COLO829 (cell line): ENCODE results near the gene MAPT.

ENCODE experiments used
- DNase-seq: peaks from one replicate; pipeline ENCODE4 v3.0.0; 2012; ENCODE audit warnings: low spot score

The MAPT gene

DNA sequence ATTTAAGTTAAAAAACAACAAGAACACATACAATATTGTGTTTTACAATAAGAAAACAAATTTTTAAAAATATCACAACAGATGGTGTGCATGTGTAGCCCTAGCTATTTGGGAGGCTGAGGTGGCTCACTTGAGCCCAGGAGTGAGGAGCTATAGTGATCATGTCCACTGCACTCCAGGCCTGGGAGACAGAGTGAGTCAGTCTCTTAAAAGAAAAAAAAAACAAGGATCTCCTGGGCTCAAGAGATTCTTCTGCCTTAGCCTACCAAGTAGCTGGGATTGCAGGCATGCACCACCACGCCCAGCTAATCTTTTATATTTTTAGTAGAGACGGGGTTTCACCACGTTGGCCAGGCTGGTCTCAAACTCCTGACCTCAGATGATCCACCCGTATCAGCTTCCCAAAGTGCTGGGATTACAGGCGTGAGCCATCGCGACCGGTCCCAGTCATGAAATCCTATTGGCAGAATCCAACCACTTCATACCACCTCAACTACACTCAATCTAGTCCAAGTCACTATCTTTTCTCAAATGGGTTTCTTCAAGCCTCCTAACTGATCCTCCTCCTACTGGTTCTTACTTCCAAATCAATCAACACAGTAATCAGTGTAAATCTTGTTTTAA lies 159.7 kb downstream of the MAPT start:
- DNase-seq: no peak

GRCh38 chr17:46056800-46057304 lies 162.5 kb downstream of the MAPT start:
- no peak for DNase-seq

GRCh38 chr17:46057366-46057765 lies 163.0 kb downstream of the MAPT start:
- no peak for DNase-seq

- DNase-seq: no peak
Measured at GRCh38 chr17:46059486-46059885, 165.1 kb downstream of the MAPT start.

GRCh38 chr17:46060461-46060860 lies 166.1 kb downstream of the MAPT start:
- DNase-seq: no peak

DNA sequence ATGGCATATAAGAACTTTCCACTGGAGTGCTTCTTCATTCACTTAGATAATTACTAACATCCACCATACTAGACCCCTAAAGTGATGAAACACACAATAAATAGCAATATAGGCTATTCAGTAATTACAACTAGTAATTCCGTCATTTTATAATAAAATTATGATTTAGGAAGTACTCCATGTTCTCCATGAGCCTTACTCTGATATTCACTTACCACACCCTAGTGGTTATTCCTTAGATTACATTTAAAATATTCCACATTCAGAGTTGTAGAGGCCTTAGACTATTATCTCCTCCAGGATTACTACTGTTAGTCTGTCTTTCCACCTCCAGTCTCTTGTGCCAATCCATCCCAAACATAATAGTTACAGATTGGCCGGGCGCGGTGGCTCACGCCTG lies 167.1 kb downstream of the MAPT start:
- no peak for DNase-seq

DNA sequence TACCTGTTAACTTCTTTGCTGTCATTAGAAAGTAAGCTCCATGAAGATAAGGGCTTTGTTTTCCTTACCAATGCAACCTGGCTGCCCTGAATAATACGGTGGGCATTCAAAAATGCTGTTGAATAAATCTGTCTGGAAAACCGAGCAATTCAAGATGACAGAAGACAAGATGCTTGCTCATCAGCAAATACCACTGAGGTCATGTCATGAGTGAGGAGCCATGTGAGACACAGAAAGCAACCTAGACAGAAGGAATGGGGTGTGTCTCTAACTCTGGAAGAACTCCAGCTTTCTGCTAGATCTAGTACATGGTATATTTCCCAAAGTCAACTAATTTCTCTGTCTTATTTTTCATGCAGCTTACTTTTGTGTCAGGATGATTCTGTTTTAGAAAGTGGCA lies 168.9 kb downstream of the MAPT start:
- no peak for DNase-seq

DNA sequence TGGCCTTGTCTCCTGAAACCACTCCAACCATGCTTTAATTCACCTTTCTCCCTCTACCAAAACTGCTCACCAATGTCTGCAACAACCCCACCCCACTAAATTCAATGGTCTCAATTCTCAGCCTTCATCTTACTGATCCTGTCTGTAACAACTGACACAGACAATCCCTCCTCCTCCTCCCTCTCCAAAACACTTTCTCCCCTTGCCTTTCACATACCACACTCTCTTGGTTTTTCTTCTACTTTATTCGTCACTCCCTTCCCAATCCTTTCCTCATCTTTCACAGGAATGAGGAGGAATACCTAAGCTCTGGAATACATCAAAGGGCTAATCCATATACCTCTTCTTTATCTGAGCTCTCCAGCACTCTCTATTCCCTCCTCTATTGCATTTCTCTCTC lies 170.1 kb downstream of the MAPT start:
- no peak for DNase-seq

DNA sequence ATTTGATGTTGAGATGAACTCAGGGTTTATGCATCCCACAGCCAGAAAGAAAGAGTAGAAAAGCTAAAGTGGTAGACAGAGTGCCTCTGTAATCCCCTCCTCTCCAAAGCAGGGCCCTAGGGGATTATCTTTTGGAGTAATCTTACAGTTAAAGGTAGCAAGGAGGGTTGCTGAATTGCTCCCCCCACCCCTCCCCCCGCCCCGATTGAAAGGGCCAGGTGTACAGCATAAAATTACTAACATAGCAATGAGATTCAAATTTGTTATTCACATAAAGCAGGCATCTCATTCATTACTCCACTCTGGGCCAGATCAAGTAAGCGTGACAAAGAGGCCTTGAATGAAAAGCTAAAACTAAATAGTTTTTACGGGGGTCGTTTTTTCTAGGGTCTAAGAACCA lies 177.4 kb downstream of the MAPT start:
- no peak for DNase-seq

DNA sequence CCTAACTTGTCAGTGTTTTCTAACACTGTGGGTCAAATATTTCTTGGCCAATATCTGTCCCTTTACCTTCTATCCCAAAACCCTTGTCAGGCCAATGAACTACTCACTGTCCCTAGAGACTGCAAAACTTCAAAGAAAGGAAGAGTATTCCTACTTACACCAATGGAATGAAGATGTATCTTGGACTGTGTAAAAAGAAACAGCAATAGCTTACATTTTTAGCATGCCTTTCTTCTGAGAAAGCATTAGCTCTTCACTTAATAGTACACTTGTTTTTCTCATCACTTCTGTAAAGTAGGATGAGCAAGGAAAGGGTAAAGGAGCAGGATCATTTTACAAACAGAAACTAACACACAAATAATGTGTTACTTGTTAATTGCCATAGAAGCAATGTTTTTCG lies 178.6 kb downstream of the MAPT start:
- peak; percentile 84 for DNase-seq

DNA sequence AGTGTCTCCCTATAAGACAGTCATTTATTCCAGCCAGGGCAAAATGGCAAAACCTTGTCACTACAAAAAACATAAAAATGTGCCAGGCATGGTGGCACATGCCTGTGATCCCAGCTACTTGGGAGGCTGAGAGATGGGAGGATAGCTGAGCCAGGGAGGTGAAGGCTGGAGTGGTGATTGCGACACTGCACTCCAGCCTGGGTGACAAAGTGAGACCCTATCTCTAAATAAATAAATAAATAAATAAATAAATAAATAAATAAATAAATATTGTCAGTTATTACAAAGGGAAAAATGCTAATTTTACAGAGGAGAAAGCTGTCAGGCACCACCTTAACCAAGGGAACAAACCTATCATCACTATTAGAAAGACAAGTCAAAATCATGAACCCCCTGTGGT lies 180.2 kb downstream of the MAPT start:
- DNase-seq: no peak
